ENCODE results near the gene PPP2R3B.

Gene PPP2R3B

DNA sequence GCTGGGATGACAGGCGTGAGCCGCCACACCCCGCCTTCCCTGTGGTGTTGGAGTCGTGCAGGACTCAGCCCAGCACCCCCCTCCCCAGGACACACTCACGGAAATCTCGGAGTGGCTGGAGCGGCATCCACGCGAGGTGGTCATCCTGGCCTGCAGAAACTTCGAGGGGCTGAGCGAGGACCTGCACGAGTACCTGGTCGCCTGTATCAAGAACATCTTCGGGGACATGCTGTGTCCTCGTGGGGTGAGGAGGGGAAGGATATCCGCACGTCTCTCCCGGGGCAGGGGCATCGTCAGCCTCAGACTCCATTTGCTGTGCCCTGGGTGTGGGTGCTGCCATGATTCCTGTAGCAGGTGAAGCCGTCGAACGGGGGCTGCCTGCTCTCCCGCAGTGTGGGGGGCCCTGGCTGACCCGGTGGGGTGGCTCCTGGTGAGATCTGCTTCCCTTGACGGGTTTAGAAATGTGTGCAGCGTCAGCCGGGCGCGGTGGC lies 95.3 kb downstream of the PPP2R3B start:
- no peak for DNase-seq

GRCh38 chrX:290476-291166 lies 96.1 kb downstream of the PPP2R3B start:
- DNase-seq, result no peak

DNA sequence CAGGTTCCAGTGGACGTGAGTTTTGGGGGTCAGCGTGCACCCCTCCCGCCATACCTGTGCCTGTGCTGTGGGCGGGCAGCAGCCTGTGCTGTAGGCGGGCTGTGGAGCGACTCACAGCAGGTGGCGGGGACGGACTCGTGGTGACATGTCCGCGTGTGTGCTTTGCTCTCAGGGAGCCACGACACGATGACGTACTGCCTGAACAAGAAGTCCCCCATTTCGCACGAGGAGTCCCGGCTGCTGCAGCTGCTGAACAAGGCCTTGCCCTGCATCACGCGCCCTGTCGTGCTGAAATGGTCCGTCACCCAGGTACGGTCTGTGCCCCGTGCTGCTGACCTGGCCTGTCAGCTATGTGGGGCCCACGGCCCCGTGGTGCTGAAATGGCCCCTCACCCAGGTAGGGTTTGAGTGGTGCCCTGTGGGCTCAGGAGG lies 98.1 kb downstream of the PPP2R3B start:
- no peak for DNase-seq

- no peak for DNase-seq
These were observed 99.0 kb downstream of the PPP2R3B start for GRCh38 chrX:287670-288069.

DNA sequence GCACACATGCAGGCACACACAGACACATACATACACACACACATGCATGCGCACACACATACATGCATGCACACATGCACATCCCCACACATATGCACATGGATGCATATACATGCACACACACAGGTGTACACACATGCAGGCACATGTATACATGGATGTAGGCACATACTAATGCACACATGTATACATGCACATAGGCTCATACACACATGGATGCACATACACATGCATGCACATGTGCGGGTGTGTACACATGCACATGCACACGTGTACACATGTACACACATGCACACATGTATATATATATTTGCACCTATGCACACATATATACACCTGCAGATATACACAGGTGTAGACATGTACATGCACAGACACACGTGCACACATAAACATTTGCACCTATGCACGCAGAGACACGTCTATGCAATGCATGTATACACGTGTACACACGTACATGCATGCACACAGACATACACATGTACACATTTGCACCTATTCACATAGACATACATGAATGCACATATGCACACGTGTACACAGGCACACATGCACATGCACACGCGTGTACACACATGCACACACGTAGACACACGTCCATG lies 101.5 kb downstream of the PPP2R3B start:
- DNase-seq, result no peak
